Neural cell (in vitro differentiated cells): Measurements from ENCODE around the gene ARHGEF11. TPM values are rescaled to one million over a fixed set of nuclear protein-coding genes. Genes with fewer than 3 reads are reported as not detected.

ENCODE experiments used
- H2AFZ ChIP-seq: fragments of 200-600, 300-800 bp; sonication (generic), shearing (Covaris generic); 2 replicates; pipeline ENCODE4 v1.6.0; 2014; ENCODE audit warnings: low read depth, mild to moderate bottlenecking, antibody characterized with exemption, low read length, moderate library complexity
- H3F3A ChIP-seq: fragments of 200-600 bp; shearing (Covaris generic); 2 replicates; pipeline ENCODE4 v1.6.1; 2016; ENCODE audit warnings: mild to moderate bottlenecking, moderate library complexity, mixed read lengths, antibody characterized with exemption, low read length; ENCODE audit not compliant: insufficient read depth, poor library complexity, severe bottlenecking
- H3K27ac ChIP-seq: fragments of 200-600, 300-800 bp; sonication (generic), shearing (Covaris generic); 2 replicates; pipeline ENCODE4 v1.5.1; 2014; ENCODE audit warnings: mild to moderate bottlenecking, low read length, moderate library complexity
- H3K27me3 ChIP-seq: fragments of 300-800, 200-600 bp; sonication (generic), shearing (Covaris generic); 2 replicates; pipeline ENCODE4 v1.6.0; 2014; ENCODE audit warnings: mild to moderate bottlenecking, low read depth, low read length, moderate library complexity; ENCODE audit not compliant: insufficient read depth
- H3K36me3 ChIP-seq: fragments of 300-800, 200-600 bp; sonication (generic), shearing (Covaris generic); 2 replicates; pipeline ENCODE4 v1.5.1; 2014; ENCODE audit warnings: mild to moderate bottlenecking, antibody characterized with exemption, low read length, moderate library complexity; ENCODE audit not compliant: insufficient read depth
- H3K4me2 ChIP-seq: fragments of 300-800, 200-600 bp; sonication (generic), shearing (Covaris generic); 2 replicates; pipeline ENCODE4 v1.6.0; 2014; ENCODE audit warnings: mild to moderate bottlenecking, low read length
- H3K4me3 ChIP-seq: fragments of 300-800, 200-600 bp; sonication (generic), shearing (Covaris generic); 2 replicates; pipeline ENCODE4 v1.5.1; 2014; ENCODE audit warnings: mild to moderate bottlenecking, low read length, moderate library complexity
- H3K79me2 ChIP-seq: fragments of 200-600 bp; shearing (Covaris generic); replicated peaks from 2 replicates; pipeline ENCODE4 v1.6.0; 2014; ENCODE audit warnings: mild to moderate bottlenecking, low read length, moderate library complexity; ENCODE audit not compliant: insufficient read depth
- H3K9ac ChIP-seq: fragments of 300-800, 200-600 bp; sonication (generic), shearing (Covaris generic); 2 replicates; pipeline ENCODE4 v1.6.1; 2016; ENCODE audit warnings: mild to moderate bottlenecking, low read length, mixed read lengths
- H3K9me2 ChIP-seq: fragments of 200-600 bp; shearing (Covaris generic); 2 replicates; pipeline ENCODE4 v1.6.1; 2016; ENCODE audit warnings: mild to moderate bottlenecking, low read length, mixed read lengths; ENCODE audit not compliant: insufficient read depth
- H3K9me3 ChIP-seq: fragments of 200-600, 300-800 bp; sonication (generic), shearing (Covaris generic); 2 replicates; pipeline ENCODE4 v1.6.1; 2016; ENCODE audit warnings: mild to moderate bottlenecking, mixed run types, low read length, moderate library complexity, mixed read lengths
- H4K20me1 ChIP-seq: fragments of 200-600 bp; shearing (Covaris generic); 2 replicates; pipeline ENCODE4 v1.6.1; 2016; ENCODE audit warnings: mild to moderate bottlenecking, mixed run types; ENCODE audit not compliant: insufficient read depth
- CTCF ChIP-seq: fragments of 450-650 bp; IDR thresholded peaks from 2 replicates; pipeline ENCODE4 v1.5.1; 2014; ENCODE audit warnings: antibody characterized with exemption, mild to moderate bottlenecking, moderate library complexity; ENCODE audit not compliant: poor library complexity, severe bottlenecking
- EP300 ChIP-seq: fragments of 450-650 bp; conservative IDR thresholded peaks from 2 replicates; pipeline ENCODE4 v1.6.1; 2014; ENCODE audit warnings: antibody characterized with exemption, mild to moderate bottlenecking, moderate library complexity; ENCODE audit not compliant: poor library complexity, severe bottlenecking
- EZH2 ChIP-seq: fragments of 200-600, 300-800 bp; shearing (Covaris generic), sonication (generic); IDR thresholded peaks from 2 replicates; pipeline ENCODE4 v1.6.1; 2014; ENCODE audit warnings: antibody characterized with exemption, low read length, borderline replicate concordance, mild to moderate bottlenecking; ENCODE audit not compliant: insufficient read depth, poor library complexity, severe bottlenecking
- MXI1 ChIP-seq: fragments of 450-650 bp; conservative IDR thresholded peaks from 2 replicates; pipeline ENCODE4 v1.6.1; 2014; ENCODE audit warnings: antibody characterized with exemption, mild to moderate bottlenecking; ENCODE audit not compliant: poor library complexity, severe bottlenecking
- POLR2AphosphoS5 ChIP-seq: IDR thresholded peaks from 2 replicates; pipeline ENCODE4 v1.6.1; 2012
- RAD21 ChIP-seq: fragments of 450-650 bp; conservative IDR thresholded peaks from 2 replicates; pipeline ENCODE4 v1.6.1; 2014; ENCODE audit warnings: antibody characterized with exemption, mild to moderate bottlenecking, moderate library complexity
- SMC3 ChIP-seq: fragments of 450-650 bp; conservative IDR thresholded peaks from 2 replicates; pipeline ENCODE4 v1.6.1; 2014; ENCODE audit warnings: antibody characterized with exemption, mild to moderate bottlenecking, moderate library complexity; ENCODE audit not compliant: poor library complexity
- TAF1 ChIP-seq: IDR thresholded peaks from 2 replicates; pipeline ENCODE4 v1.6.1; 2012; ENCODE audit warnings: low read depth
- polyA plus RNA-seq: library from polyadenylated mRNA; depleted of rRNA; stranded (reverse); fragments of >200 nt; gene quantifications from 2 replicates; pipeline ENCODE4 v1.2.3, GENCODE V29; 2014
- TF ChIP-seq, protein P1 (sequence below): IDR thresholded peaks from 2 replicates; pipeline ENCODE4 v1.6.1; 2012; ENCODE audit warnings: borderline replicate concordance

ARHGEF11 gene
- polyA plus RNA-seq, 1 donor from 2014 or later, result 33.2 TPM

DNA sequence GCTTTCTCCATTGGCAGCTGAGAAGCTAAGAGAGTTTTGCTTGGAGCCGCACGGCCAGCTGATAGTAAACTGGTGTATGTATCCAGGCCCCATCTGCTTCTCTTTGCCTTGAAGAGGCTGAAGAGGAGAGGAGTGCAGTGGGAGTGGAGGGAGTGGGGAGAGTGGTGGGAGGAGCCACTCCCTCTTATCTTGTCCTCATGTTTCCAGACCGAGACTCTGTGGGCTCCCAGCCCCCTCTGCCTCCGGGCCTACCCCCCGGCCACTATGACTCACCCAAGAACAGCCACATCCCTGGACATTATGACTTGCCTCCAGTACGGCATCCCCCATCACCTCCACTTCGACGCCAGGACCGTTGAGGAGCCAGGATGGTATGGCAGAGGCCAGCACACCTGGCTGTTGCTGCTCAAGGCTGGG is 131.1 kb downstream of the ARHGEF11 start:
- Histone ChIP-seq H3K79me2 (no peaks in the 10 kb centered on the region), H3K27ac (no peak overlapping the region), H4K20me1 (no peaks in the 10 kb centered on the region), H3K27me3 (peaks cover 9% of the 10 kb centered on the region), H3K4me2 (no peak overlapping the region), H2AFZ (no peak overlapping the region), H3K9me2 (no peaks in the 10 kb centered on the region), H3K4me3 (no peak overlapping the region), H3K9me3 (no peaks in the 10 kb centered on the region), H3F3A (no peaks in the 10 kb centered on the region), H3K36me3 (no peaks in the 10 kb centered on the region), H3K9ac (no peak overlapping the region)
- TF ChIP-seq CTCF (no peak), SMC3 (no peak), POLR2AphosphoS5 (no peak), EZH2 (no peak), MXI1 (no peak), RAD21 (no peak)
- TF ChIP-seq, protein P1, sequence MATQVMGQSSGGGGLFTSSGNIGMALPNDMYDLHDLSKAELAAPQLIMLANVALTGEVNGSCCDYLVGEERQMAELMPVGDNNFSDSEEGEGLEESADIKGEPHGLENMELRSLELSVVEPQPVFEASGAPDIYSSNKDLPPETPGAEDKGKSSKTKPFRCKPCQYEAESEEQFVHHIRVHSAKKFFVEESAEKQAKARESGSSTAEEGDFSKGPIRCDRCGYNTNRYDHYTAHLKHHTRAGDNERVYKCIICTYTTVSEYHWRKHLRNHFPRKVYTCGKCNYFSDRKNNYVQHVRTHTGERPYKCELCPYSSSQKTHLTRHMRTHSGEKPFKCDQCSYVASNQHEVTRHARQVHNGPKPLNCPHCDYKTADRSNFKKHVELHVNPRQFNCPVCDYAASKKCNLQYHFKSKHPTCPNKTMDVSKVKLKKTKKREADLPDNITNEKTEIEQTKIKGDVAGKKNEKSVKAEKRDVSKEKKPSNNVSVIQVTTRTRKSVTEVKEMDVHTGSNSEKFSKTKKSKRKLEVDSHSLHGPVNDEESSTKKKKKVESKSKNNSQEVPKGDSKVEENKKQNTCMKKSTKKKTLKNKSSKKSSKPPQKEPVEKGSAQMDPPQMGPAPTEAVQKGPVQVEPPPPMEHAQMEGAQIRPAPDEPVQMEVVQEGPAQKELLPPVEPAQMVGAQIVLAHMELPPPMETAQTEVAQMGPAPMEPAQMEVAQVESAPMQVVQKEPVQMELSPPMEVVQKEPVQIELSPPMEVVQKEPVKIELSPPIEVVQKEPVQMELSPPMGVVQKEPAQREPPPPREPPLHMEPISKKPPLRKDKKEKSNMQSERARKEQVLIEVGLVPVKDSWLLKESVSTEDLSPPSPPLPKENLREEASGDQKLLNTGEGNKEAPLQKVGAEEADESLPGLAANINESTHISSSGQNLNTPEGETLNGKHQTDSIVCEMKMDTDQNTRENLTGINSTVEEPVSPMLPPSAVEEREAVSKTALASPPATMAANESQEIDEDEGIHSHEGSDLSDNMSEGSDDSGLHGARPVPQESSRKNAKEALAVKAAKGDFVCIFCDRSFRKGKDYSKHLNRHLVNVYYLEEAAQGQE, result no peak

GRCh38 chr1:156913809-156914387 is 131.6 kb downstream of the ARHGEF11 start:
- Histone ChIP-seq H3F3A (no peaks in the 10 kb centered on the region), H3K79me2 (no peaks in the 10 kb centered on the region), H3K27me3 (peaks cover 7% of the 10 kb centered on the region), H3K9me3 (no peaks in the 10 kb centered on the region), H3K27ac (no peak overlapping the region), H3K4me2 (no peak overlapping the region), H3K9ac (no peak overlapping the region), H4K20me1 (no peaks in the 10 kb centered on the region), H3K9me2 (no peaks in the 10 kb centered on the region), H2AFZ (no peak overlapping the region), H3K36me3 (no peaks in the 10 kb centered on the region), H3K4me3 (no peak overlapping the region)
- TF ChIP-seq, protein P1, result no peak
- TF ChIP-seq POLR2AphosphoS5 (no peak), TAF1 (no peak), SMC3 (no peak), RAD21 (no peak), EP300 (no peak), EZH2 (no peak), CTCF (no peak), MXI1 (no peak)
